PC-3 (cell line): ENCODE measurements around the gene RBKS.

Experiments
- EZH2 ChIP-seq: fragments of 300-600 bp; sonication (generic); IDR thresholded peaks from one replicate; pipeline ENCODE4 v1.6.1; 2017; ENCODE audit warnings: antibody characterized with exemption, mild to moderate bottlenecking, low read length; ENCODE audit not compliant: unreplicated experiment
- TF ChIP-seq, protein P1 (sequence below): fragments of 300-600 bp; sonication (generic); conservative IDR thresholded peaks from 2 replicates; pipeline ENCODE4 v1.5.1; 2017; ENCODE audit warnings: antibody characterized with exemption, low read depth, mild to moderate bottlenecking, low read length

DNA sequence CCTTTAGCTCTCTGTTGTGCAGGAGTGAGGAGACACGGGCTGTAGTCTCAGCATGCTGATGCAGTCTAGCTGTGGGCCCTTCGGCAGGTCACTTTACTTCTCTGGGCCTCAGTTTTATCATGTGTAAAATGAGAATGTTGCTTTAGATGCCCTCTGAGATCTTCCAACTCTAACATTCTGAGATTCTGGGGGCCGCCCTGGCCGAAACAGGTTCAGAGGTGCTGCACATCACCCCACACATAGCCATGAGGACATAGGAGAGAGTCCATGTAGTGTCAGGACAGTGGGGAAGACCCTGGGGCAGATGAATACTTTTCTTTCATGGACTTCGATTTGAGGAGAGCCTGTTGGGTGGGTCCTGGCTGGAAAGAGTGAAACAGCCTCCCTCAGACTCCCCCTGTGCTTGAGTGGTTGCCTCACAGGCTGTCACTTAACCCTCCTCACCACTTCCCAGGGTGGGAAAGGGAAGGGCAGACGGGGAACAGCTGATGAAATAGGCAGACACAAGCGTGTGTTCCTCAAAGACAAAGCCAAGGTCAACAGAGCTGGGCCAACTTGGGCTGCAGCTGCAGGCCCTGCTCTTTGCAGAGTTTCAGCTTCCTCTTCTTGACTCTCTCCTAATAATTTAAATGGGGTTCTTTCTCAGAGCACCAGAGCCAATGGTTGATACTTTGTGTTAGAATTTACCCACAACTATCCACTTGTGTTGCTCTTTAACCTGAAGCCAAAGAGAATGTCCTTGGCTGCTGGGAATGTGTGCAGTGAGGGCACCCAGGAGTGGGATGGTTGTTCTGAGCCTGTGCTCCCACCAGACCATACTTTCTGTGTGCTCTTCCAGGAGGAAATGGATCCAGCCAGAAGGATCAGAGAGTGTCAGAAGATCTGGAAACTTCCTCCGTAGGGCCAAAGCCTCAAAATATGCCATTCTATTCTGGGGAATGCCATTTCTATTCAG, 133.4 kb downstream of the RBKS start:
- TF ChIP-seq, protein P1, sequence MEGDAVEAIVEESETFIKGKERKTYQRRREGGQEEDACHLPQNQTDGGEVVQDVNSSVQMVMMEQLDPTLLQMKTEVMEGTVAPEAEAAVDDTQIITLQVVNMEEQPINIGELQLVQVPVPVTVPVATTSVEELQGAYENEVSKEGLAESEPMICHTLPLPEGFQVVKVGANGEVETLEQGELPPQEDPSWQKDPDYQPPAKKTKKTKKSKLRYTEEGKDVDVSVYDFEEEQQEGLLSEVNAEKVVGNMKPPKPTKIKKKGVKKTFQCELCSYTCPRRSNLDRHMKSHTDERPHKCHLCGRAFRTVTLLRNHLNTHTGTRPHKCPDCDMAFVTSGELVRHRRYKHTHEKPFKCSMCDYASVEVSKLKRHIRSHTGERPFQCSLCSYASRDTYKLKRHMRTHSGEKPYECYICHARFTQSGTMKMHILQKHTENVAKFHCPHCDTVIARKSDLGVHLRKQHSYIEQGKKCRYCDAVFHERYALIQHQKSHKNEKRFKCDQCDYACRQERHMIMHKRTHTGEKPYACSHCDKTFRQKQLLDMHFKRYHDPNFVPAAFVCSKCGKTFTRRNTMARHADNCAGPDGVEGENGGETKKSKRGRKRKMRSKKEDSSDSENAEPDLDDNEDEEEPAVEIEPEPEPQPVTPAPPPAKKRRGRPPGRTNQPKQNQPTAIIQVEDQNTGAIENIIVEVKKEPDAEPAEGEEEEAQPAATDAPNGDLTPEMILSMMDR: no peak
- TF ChIP-seq EZH2: no peak
